ENCODE data around the gene C1orf226.
"Not testable (repeated sequence)": the region's sequence is repeated elsewhere in the genome, so short reads cannot be mapped to it uniquely, and the experiment has no call there.

The C1orf226 gene, protein sequence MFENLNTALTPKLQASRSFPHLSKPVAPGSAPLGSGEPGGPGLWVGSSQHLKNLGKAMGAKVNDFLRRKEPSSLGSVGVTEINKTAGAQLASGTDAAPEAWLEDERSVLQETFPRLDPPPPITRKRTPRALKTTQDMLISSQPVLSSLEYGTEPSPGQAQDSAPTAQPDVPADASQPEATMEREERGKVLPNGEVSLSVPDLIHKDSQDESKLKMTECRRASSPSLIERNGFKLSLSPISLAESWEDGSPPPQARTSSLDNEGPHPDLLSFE

DNA sequence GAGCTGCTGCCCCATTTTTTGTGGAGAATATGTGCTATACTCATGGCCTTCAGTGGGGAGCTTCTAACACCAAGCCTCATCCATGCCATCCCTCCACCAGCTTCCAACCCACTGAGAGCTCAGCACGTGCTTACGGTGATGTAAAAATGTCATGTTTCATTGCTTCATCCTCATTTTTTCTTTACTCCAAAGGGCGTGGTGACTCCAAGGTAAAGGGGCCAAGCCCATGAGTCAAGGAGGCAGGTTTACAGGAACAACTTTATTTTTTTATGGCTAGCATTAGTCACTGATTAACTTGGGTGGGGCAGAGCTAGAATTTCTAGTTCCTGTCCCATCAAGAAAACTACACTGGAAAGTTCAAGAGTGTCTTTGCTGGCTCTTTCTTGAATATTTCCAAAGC, at the start of gene C1orf226:
Gene C1orf226 (plus strand): TSS at position 346 of the 400 bp plus-strand sequence. CDS start 174 bp downstream, outside the sequence.
- no peak for DNase-seq

DNA sequence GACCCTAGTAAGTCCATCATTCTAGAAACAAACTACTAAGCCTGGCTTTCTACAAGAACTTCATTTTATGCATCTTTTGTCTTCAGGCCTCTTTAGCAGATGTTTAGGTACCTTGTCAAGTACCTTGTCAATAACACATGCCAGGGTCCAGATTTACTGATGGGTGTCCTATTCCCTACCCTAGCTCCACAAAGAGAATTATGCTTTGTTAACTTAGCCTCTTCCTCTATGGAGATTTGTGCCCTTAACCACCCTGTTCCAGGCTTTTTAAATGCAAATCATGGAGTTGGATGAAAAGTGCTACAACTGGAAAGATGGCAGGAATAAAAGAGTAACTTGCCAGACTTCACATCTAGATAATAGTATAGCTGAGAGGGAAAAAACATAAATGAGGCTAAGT, 47.5 kb upstream of the C1orf226 start:
- peak; percentile 14 for DNase-seq

DNA sequence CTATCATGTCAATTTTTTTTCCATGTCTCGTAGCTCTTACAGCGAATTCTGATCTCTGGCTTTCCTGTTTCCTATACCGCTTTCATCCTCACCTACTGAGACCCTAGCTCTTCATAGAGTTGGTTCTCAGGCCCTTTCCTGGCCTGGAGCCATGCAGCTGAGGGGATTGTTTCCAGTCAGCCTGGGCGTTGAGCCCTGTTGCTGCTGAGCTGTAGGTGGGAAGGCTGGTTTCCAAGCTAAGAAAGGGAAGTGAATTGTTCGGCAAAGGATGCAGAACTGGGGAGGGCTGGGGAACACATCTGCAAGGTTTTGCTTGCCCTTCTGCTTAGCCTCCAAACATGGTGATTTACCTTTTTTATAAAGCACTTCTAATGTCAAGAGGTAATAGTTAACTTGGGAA, 46.4 kb upstream of the C1orf226 start:
- no peak for DNase-seq

DNA sequence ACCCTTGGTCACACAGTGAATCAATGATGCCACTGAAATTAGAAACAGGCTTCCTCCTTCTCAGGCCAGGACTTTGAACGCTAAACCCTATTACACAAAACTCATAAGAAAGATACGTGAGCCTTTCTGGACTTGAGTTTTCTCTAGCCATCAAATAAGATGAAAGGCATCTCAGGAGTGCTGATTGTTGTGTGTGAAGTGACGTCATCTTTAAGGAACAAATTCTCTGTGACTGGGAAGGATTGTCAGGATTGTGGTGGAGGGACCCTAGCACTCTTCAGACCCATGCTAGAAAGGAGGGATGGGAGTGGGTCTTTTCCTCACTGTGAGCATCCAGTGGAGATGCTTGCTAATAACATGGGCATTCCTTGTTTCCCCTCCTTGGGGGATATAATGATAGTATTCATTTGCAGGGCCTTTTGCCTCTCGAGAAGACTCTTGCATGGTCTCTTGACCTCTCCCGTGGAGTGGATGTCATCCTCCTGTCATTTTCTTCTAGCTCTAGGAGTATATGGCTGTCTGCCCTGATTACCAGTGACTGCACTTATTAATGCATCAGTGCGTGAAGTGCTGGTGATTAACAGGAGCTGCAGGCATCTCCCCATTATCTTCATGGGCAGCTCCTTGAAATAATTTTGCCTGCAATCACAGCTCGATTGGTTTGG, 44.8 kb upstream of the C1orf226 start:
- DNase-seq, result no peak

DNA sequence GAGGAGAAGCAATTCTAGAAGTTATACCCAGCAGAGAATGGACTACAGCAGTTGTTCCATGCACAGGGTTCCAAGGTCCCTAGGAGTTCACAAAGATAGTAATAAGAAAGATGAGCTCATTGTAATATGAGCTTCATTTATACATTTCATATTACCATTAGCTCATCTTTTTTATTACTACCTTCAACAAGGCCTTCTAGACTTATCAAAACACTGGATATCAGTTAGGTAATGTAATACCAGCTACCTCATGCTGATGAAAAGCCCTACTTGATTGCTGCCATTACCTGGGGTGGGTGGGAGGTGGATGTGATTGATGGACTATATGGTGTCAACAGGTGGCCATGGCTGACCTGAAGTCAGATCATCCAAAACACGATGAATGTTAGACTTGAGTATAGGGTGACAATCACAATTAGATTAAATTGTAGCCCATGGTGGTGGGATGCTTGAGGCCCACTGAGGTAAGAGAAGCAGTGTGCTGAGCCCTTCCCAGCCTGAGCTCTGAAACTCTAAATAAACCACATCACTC, 39.0 kb upstream of the C1orf226 start:
- DNase-seq, result no peak

DNA sequence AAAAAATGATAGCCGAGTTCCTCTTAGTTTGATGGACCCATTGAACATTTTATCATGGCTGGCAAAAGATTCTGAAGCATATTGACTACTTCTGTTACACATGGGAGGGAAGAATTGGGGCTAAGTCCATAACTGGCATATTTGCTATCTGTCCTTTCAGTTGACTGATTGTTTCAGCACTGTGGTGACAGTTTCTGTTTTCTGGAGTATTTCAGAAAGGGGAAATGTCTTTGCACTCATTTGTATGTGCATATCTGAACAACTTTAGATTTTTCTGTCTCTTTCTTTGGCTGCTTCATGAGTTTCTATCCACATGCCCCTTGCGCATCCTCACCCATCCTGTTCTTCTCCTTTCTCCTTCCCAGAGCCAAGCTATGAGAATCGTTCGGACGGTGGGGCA, 38.1 kb upstream of the C1orf226 start:
- no peak for DNase-seq

DNA sequence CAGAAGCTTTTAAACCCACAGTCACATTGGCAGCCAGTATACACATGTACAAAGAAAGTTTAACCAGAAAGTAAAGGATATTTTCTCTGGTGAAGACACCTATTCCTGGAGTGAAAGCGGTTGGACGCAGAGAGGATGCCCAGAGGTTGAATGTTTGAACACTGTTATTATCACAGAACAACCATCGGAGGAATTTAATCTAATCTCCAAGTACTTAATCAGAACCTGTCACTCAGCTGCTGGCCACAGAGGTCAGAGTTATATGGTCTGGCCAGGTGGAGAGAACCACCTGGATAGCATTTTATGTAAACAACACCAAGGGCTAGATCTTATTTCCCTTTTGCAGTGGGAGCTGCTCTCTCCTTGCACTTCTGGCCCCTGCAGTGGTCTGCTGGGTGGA, 34.2 kb upstream of the C1orf226 start:
- DNase-seq, result no peak

DNA sequence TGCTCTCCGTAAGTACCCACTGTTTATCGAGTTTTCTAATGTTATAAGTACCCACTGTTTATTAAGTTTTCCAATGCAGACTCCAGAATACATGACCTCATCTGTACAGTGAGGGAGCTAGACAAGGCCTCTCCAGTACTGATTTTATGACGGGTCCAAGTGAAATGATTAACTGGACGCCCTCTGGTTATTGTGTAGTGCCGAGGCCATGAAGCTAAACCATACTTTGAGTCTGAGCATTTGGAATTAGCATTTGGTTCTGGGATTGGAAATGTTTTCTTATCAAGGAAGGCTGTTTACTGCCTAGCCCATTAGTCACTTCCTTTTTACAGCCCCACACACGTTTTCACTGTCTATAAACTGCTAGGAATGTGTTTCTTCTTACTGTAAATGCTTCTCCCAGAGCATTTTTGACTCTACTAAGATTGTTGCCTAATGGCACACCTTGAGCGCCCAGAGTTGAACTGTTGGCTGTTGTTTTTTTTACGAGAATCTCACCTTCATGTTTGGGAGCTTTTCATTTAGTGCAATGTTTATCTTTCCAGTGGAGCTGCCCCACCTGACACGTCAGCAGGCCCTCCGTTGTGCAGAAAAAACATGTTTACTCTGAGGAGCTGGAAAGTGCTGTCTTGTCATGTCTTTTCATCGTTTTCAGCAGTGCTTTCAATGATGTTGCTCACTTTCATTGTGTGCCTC, 31.7 kb upstream of the C1orf226 start:
- DNase-seq, result peak; percentile 18

DNA sequence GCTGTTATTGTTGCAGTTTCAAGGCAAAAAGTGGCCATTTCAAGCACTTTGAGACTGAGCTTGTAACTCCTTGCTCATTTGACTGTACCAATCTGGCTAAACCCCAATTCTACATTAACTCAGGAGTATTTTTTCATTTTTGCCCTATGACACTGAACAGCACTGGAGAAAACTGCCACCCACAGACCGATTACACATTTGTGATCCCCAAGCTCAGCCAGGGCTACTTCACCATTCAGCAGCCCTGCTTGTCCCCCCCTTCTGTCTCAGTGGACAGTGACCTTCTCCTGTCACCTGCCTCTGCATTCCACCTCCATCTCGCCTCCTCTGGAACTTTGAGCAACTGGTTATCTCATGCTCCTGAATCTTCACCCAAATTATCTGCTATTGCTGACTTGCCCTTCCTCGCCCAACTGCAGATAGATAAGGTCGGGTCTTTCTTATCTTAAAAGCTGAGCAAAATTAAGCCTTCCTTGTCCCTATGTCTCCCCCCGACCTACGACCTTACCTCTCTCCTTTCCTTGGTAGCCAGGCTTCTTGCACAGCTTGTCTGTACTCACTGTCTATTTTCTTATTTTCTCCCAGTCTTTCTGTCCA, 30.2 kb upstream of the C1orf226 start:
- no peak for DNase-seq

DNA sequence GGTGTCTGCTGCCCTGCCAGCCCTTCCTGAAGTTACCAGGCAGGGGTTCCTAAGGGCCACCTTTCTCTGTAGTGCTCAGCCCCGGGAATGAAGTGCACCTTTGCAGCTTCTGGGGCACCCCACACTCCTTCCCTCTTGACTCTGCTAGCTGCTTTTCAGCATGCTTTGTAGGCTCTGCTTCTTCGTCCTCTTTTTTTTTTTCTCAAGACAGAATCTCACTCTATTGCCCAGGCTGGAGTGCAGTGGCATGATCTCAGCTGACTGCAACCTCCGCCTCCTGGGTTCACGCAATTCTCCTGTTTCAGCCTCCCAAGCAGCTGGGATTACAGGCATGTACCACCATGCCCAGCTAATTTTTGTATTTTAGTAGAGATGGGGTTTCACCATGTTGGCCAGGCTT, 29.7 kb upstream of the C1orf226 start:
- DNase-seq, result not testable (repeated sequence)

DNA sequence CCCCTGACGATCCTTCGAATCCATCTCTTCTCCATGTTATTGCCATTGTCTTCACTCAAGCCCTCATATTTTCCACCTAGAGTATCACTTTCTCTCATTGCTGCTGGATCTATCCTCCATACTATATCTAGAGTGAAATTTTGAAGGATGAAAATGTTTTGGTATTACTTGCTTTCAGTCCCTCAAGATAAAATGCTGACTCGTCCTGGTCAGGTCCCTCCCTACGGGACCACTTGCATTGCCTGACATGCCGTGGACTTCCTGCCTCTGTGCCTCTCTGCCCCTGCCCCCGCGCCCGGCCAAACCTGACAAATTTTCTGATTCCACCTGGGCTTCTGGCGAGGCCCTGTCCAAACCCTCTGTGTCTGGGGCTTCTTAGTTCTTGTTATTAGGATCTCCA, 28.4 kb upstream of the C1orf226 start:
- DNase-seq, result no peak

DNA sequence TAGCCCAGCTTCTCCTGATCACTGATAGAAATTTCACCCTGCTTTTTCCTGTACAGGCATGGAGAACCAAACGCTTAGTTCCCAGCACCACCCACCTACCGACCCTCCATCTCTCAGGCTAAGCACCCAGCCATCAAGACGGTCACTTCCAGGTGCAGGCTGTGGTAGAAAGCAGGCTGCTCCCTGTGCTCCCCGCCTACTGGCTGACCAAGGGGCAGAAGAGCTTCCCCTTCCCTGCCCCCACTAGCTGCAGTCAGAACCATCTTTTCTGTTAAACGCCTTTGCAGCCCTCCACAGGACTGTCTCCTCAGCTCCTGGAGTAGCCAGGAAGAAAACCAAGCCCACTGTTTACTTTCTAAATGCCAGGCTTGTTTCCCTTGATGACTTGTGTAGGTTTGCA, 27.8 kb upstream of the C1orf226 start:
- DNase-seq, result no peak

DNA sequence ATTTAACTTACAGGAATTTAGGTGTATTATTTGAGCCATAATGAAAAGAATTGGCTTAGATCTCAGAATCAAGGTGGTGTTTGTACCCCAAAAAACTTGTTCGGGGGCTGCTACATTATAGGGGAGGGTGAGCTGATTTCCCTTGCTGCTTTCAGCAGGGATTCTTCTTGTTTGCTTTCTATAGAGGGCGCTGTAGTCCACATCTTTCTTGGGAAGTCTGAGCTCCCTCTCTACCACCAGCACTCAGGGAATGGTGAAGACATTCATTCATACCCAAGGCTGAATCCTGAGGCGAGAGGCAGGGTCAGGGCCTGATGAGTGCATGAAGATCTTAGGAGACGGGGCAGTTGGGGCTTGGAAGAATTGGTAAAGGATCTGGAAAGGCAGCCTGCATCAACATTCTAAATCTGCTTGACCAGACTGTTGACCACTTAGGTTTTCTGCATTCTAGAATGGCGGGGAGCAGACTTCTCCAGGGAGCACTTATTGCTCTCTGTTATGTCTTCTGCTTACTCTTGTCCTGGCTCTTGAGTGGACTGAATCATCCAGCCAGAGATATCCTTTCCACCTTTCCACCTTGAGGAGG, 23.8 kb upstream of the C1orf226 start:
- DNase-seq, result no peak

DNA sequence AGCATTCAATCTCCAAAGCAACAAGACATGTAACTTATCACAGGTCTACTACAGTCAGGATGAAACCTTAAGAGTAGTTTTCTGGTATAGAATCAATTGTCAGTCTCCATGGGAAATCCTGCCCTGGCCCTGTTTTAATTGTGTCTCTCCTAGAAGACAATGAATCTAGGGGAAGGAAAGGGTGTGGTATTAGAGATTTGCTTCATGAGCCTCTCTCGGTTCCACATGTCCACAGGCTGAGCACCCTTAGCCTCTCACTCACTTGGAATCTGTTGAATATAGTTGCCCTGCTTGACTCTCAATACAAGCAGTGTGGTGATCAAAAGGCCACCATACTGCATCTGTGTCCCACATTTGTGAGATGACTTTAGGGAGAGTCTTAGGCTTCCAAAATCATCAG, 22.6 kb upstream of the C1orf226 start:
- no peak for DNase-seq

DNA sequence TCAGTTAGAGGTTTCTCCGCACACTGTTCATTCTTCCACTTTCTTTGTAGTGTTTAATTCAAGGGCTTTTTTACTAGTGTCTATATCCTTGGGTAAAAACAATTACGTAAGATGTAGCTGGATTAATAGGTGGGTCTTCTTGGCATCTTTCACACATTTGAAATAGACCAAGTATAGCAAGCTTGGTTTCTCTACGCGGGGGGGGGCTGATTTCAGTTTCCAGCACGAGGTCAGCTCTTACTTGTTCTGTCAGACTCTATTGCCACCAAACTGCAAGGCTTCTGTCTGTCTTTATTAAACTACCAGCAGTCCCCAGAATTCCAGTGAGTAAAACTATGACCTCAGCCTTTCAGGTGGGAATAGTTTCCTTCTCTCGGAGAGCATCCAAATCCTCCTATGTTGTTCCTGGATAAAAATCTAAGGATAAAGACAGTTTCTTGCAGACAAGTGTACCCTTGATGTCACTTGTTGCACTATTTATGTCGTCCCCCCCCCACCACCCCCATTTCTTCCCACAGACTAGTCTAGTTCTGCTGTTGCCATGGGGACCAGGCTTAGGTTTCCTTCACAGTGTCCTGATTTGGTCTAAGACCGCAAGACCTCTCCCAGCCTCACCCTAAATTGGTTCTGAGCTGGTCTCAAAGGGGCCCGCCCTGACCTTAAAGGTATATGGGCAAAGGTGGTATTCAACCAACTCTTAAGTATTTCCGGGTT, 21.8 kb upstream of the C1orf226 start:
- no peak for DNase-seq

DNA sequence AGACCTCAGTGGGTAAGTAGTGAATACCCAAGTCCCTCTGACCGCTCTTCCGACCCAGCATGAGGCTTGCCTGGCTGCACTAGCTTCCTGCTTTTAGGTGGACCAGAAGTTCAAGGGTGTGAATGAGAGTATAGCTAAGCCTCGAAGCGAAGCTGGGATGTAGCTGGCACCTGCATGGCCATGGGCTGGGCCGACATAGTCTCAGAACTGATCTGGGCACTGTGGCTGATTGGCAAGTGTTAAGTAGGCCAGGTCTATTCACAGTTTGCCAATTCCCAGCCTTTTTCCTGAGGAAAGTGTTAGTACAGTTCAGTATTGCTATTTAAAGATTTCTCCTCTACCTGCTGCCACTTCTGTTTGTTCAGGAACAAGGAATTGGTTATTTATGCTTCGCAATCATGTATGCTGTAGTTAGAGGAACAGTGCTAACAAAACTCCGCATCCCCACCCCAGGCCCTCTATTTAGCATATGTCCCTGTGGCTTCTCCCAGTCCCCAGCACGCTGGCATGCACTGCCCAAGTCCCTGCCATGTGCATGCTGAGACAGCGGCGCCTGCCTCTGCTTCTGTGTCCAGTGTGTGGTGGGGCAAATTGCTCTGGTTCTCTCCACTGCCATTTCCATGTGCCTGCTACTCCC, 21.2 kb upstream of the C1orf226 start:
- DNase-seq, result no peak

DNA sequence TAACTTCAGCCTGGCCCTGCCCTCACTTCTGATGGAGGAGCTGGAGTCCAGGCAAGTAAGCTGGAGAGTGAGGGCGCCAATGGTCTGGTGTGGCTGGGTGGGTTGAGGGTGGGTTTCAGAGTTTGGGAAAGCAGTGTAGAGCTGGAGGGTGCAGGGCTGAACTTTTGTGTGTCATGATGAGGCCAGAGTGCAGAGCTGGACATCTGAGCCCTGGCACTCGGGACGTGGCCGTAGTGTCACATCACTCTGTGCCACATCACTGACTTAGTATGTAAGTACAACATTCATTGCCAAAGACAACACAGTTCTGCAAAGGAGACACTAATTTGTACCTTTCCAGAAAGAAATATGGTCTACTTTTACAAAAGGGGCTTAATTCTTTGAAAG, 20.7 kb upstream of the C1orf226 start:
- no peak for DNase-seq

DNA sequence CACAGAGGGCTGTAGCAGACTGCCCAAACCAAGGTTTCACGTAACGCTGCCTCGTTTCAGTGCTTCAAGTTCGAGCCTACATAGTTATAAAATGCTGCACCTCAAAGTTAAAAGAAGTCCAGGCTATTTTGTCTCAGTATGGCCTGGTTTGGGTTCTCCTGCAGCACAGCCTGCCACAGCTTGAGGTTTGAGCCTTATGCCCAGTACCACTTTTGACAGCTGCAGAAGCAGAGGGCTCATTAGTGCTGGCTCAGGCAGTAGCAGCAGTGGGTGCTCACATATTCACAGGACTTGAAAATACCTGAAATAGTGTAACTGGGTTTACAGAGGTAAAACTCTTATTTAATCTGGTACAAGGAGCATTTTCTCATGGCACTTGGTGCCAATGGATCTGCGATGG, 20.2 kb upstream of the C1orf226 start:
- no peak for DNase-seq

DNA sequence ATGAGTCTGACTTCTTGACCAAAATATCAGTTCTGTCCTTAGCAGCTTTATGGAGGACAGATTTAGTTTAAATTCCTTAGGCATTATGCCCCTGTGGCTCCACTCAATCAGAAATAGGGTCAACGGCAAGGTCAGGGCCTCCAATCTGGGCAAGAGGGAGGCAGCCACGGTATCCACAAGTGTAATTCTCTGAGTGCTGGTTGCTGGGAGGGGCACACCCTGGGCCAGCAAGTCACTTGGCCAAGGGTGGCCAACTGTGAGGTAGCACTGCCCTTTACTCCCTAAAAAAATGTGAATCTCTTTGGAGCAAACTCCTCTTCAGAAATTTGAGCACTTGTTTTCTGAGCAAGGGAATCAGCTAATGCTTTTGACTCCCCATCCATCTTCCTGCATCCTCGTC, 17.7 kb upstream of the C1orf226 start:
- no peak for DNase-seq

DNA sequence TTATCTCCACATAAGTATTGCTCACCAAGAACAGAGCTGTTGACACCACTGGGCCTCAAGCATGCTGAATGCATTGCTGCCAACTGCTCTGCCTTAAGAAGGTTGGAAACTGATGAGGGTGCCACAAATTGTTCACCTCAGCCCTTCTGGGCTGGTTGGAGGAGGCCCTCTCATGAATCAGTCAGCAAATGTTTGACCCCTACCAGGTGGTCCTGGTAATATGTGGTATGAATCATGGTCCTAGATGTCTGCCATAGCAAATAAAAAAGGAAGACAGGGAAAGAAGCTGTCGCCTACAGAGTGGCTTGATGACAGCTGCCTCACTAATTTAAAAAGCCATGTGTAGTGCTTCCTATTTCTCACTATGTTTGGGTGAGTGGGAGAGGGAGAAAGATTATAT, 17.0 kb upstream of the C1orf226 start:
- DNase-seq, result no peak

DNA sequence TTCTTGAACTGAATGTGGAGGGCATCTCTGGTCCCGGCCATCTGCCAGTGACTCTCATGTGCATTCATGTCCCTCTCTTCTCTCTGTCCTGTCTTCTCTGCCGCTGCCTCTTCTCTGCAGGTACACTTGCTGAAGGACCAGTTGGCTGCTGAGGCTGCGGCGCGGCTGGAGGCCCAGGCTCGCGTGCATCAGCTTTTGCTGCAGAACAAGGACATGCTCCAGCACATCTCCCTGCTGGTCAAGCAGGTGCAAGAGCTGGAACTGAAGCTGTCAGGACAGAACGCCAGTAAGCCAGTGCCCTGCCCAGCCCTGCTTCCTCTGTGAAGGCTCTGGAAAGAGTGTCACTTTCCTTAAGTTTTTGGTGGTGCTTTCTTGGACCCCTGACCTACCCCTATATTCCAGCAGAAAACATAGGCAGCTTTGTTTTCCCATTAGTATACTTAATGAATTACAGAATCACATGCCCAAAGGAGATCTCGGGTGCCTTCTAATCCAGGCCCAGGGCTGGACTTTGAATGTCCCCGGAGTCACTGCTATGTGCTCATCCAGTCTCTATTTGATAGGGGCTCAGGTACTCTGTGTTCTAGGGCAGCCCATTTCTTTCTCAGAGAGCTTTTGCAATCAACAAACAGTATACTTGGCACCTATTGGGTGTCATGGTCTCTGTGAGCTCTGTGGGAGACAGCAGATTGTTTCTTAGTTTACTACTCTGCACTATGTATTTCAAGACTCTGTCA, 16.1 kb upstream of the C1orf226 start:
- DNase-seq, result no peak

All from NCI-H345 (cell line).